HT-29 (cell line): ENCODE results near the gene MYADML2. TPM values are rescaled to one million over a fixed set of nuclear protein-coding genes. Genes with fewer than 3 reads are reported as not detected.

Source experiments
- DNase-seq: peaks from one replicate; pipeline ENCODE4 v3.0.0-alpha.2; 2015; ENCODE audit warnings: low spot score
- total RNA-seq: library from RNA; depleted of rRNA; stranded (reverse); fragments of >200 nt; shearing (Covaris generic); gene quantifications from 2 replicates; pipeline ENCODE4 v1.2.3, GENCODE V29; 2014; rRNA removed

Gene MYADML2
- total RNA-seq, 1 experiment from 2014 or later = not detected

- no peak for DNase-seq
Measured at GRCh38 chr17:81901167-81902022, 45.6 kb downstream of the MYADML2 start.

DNA sequence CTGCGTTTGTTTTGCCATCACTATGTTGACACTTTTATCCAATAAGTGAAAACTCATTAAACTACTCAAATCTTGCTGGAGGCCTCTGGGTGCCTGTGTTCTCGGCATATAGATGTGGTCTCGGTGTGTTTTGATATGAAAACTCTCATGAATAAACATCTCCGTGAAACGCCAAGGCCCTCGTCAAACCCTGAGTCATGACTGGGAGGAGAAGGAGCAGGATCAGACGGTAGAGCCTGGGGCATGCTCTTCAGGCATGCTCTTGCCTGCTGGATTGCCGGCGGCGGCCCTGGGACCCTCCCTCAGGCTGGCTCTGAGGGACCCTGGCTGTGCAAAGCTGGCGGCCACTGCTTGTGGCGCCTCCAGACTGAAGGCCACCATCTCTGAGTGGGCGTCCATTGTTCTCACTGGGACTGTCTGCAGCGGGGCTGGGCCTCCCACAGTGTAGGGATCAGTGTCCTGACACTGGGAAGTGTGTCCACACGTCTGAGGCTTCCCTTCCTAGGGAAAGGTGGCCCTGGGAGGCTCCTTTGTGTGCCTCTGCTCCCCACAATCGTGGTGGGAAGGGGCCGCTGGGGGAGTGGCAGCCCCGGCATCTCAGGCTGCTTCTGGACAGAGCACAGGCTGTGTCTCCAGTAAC lies 46.7 kb downstream of the MYADML2 start:
- DNase-seq = no peak

DNA sequence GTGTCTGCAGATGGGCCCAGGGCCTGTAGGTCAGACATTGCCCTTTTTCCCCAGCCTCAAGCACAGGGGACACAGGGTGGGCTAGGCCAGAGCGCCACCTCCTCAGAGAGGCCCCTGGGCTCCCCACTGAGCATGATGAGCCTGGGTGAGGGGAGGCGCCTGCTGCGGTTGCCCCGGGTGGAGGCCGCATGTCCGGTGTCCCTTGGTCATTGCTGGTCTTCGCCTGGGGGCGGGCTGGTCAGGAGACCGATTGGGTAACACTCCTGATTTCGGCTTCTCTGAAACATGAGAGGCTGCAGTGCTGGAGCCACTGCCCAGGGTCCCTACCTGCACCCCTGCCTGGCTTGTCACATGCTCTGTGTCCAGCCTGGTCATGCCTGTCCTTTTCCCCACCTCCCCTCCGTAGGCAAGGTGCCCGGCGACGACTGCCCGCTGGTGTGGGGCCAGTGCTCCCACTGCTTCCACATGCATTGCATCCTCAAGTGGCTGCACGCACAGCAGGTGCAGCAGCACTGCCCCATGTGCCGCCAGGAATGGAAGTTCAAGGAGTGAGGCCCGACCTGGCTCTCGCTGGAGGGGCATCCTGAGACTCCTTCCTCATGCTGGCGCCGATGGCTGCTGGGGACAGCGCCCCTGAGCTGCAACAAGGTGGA lies 47.4 kb downstream of the MYADML2 start:
- DNase-seq = no peak

- no peak for DNase-seq
Measured at GRCh38 chr17:81898885-81899284, 48.1 kb downstream of the MYADML2 start.

DNA sequence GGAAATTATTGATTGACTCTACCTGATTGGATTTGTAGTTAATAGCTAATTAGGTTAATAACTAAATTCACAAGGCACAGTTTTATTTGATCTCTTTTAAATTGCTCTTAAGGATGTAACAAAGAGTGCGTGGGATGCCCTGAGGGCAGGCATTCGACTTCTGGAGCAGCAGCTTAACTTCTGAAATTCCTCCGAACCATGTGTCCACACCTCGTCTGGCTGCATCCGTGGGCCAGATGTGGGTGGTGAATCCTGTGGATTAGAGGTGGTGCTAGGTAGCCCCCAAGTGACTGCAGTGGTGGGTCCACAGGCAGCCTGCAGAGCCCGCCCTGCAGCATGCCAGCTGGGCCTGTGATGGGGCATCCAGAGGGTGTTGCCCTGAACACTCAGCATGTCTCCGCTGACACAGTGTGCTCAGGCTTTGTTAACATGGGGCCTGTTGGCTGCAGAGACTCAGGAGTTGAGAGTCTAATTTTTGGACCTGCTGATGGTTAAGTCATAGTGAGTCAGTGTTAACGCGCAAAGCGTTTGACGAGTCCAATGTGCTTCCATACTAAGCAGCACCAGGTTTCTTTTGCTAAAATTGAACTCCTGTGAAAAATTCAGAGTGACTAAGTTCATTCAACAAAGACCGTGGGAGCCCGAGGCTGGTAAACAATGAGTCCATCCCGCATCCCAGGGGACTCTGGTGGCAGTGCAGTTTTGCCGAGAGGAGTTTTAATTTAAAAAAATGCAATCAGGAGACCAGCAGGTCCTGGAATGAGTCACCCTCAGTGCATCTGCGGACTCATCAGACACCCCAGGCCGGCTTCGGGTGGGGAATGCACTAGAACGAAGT lies 48.8 kb downstream of the MYADML2 start:
- no peak for DNase-seq

GRCh38 chr17:81895400-81895799 lies 51.6 kb downstream of the MYADML2 start:
- DNase-seq = no peak

DNA sequence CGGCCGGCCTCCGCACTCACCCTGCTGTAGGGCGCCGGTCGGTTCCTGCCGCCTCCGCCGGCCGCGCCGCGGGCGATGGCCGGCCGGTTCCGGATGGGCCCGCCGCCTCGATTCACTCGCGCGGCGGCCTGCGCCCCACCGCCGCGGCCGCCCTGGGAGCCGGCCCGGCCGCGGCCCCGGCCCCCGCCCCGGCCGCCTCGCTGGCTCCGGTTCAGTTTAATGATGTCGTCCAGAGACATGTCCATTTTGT lies 55.8 kb downstream of the MYADML2 start:
- no peak for DNase-seq

DNA sequence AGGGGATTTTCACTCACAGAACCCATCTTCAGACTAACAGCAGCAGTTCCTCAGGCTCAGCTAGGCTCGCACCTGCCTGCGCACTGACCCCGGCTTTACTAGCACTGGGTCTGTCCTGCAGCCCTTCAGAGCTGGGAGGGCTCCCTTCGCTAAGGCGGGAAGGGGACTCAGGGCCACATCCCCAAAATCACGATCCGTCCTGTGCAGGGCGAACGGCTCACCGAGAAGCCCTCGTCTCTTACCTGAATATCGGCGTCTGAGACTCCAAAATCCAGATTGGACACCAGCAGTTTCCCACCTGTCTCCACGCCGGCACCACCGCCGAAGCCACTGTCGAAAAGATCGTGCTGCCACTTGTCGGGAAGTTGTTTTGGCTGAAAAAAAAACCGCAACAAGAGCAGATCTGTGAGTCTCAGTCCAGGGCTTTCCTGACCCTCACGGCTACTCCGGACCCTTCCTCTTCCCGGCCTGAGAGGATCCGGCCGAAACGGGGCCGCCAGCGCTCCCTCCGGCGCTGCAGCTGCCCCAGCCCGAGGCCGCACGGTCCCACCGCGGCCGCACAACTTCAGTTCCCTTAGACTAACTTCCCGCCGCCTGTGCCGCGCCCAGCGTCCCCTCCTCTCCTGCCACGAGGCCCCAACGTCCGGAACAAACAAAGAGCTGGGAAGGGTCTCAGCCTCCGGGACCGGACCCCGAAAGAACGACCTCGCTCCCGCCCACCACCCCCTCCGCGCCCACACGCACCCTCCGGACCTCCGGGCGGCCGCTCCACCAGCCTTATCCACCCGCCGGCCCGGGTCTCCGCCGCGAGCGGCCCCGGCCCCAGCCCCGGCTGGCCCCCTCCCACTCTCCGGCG lies 56.4 kb downstream of the MYADML2 start:
- no peak for DNase-seq

Other genes with a start within 250 kb of the MYADML2 start
- 72.5 and 88.4 TPM in 2 replicates for gene MRPL12, start 243.9 kb downstream of the MYADML2 start, total RNA-seq
- 199 and 209 TPM in 2 replicates for gene SLC25A10, start 234.9 kb downstream of the MYADML2 start, total RNA-seq
- gene GCGR, start 143.1 kb downstream of the MYADML2 start, total RNA-seq = 0.71 and 2.2 TPM in 2 replicates
- 159 and 160 TPM in 2 replicates for gene MCRIP1, start 113.9 kb downstream of the MYADML2 start, total RNA-seq
- gene PPP1R27, start 112.2 kb downstream of the MYADML2 start, total RNA-seq = 2.4 and 3.0 TPM in 2 replicates
- 1,172 and 1,253 TPM in 2 replicates for gene P4HB, start 86.7 kb downstream of the MYADML2 start, total RNA-seq
- gene ARHGDIA, start 75.9 kb downstream of the MYADML2 start, total RNA-seq = 312 and 331 TPM in 2 replicates
- 482 and 502 TPM in 2 replicates for gene ALYREF, start 55.6 kb downstream of the MYADML2 start, total RNA-seq
- 222 and 256 TPM in 2 replicates for gene ANAPC11, start 55.5 kb downstream of the MYADML2 start, total RNA-seq
- gene NPB, start 45.0 kb downstream of the MYADML2 start, total RNA-seq = 2.4 and 3.2 TPM in 2 replicates
- gene PCYT2, start 35.8 kb downstream of the MYADML2 start, total RNA-seq = 163 and 167 TPM in 2 replicates
- gene SIRT7, start 29.1 kb downstream of the MYADML2 start, total RNA-seq = 101 and 121 TPM in 2 replicates
- 42.8 and 45.5 TPM in 2 replicates for gene MAFG, start 19.5 kb downstream of the MYADML2 start, total RNA-seq
- 255 and 273 TPM in 2 replicates for gene PYCR1, start 9.9 kb downstream of the MYADML2 start, total RNA-seq
- gene NOTUM, start 14.0 kb upstream of the MYADML2 start, total RNA-seq = 1.3 and 2.0 TPM in 2 replicates
- 66.6 and 85.0 TPM in 2 replicates for gene ASPSCR1, start 30.4 kb upstream of the MYADML2 start, total RNA-seq
- gene CENPX, start 75.6 kb upstream of the MYADML2 start, total RNA-seq = 297 and 339 TPM in 2 replicates
- 83.2 and 88.4 TPM in 2 replicates for gene LRRC45, start 76.1 kb upstream of the MYADML2 start, total RNA-seq
- 68.7 and 71.3 TPM in 2 replicates for gene RAC3, start 84.4 kb upstream of the MYADML2 start, total RNA-seq
- 167 and 221 TPM in 2 replicates for gene DCXR, start 90.5 kb upstream of the MYADML2 start, total RNA-seq
- 49.5 and 52.6 TPM in 2 replicates for gene RFNG, start 104.6 kb upstream of the MYADML2 start, total RNA-seq
- 281 and 295 TPM in 2 replicates for gene GPS1, start 104.7 kb upstream of the MYADML2 start, total RNA-seq
- 320 and 339 TPM in 2 replicates for gene DUS1L, start 118.6 kb upstream of the MYADML2 start, total RNA-seq
- gene FASN, start 151.0 kb upstream of the MYADML2 start, total RNA-seq = 477 and 592 TPM in 2 replicates